ENCODE results near the gene PROM2. TPM values are rescaled to one million over a fixed set of nuclear protein-coding genes. Genes with fewer than 3 reads are reported as not detected.

The PROM2 gene
- total RNA-seq, 1 experiment from 2014 or later, result 64.2 TPM

DNA sequence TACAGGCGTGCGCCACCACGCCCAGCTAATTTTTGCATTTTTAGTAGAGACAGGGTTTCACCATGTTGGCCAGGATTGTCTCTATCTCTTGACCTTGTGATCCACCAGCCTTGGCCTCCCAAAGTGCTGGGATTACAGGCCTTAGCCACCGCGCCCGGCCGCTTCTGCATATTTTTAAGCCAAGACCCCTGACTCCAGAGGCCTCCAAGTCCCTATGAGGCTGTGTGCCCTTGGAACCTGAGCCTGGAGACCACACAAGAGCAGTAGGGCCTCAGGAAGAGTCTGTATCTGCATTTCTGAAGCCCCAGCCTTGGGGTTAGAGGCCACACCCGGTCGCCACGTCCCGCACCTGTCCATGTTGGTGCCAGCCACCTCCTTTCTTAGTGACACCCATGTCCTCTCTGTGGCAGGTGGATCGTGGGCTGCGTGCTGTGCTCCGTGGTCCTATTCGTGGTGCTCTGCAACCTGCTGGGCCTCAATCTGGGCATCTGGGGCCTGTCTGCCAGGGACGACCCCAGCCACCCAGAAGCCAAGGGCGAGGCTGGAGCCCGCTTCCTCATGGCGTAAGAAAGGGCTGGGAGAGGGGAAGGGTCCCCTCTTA, 5.3 kb downstream of the PROM2 start:
- H2AFZ ChIP-seq (ENCODE audit: low read length), result no peak overlapping the region
- intact Hi-C loops (cut with micrococcal nuclease), result loop anchor here (2.0 kb wide), 1 partner anchor 13 kb away; no protein-coding TSS in a partner anchor
- H3K9me2 ChIP-seq (replicated peaks; ENCODE audit: low read length), result no peaks in the 10 kb centered on the region
- ChIA-PET CTCF (no interaction called here), POLR2A (ENCODE audit: unreplicated experiment) (no interaction called here)
- H3K9me3 ChIP-seq (ENCODE audit: low read length), result no peaks in the 10 kb centered on the region
- peaks cover 47% of the 10 kb centered on the region for H3K79me2 ChIP-seq (ENCODE audit: low read length)
- no peak overlapping the region for H3K9ac ChIP-seq (ENCODE audit: low read length)
- no peaks in the 10 kb centered on the region for H4K20me1 ChIP-seq (ENCODE audit: low read length)
- ATAC-seq (no peak), DNase-seq (no peak)
- H3K27ac ChIP-seq (ENCODE audit: low read length), result no peak overlapping the region
- H3K27me3 ChIP-seq (ENCODE audit: low read length), result no peaks in the 10 kb centered on the region
- H3F3A ChIP-seq (ENCODE audit: low read length, unreplicated experiment), result no peaks in the 10 kb centered on the region
- no peak overlapping the region for H3K4me3 ChIP-seq (ENCODE audit: low read length)
- BruUV-seq (replicated peaks), result no TSS peak
- H3K4me2 ChIP-seq (ENCODE audit: low read length), result no peak overlapping the region
- H3K36me3 ChIP-seq (ENCODE audit: low read depth, low read length), result peaks cover 39% of the 10 kb centered on the region
- TF ChIP-seq, protein P1, sequence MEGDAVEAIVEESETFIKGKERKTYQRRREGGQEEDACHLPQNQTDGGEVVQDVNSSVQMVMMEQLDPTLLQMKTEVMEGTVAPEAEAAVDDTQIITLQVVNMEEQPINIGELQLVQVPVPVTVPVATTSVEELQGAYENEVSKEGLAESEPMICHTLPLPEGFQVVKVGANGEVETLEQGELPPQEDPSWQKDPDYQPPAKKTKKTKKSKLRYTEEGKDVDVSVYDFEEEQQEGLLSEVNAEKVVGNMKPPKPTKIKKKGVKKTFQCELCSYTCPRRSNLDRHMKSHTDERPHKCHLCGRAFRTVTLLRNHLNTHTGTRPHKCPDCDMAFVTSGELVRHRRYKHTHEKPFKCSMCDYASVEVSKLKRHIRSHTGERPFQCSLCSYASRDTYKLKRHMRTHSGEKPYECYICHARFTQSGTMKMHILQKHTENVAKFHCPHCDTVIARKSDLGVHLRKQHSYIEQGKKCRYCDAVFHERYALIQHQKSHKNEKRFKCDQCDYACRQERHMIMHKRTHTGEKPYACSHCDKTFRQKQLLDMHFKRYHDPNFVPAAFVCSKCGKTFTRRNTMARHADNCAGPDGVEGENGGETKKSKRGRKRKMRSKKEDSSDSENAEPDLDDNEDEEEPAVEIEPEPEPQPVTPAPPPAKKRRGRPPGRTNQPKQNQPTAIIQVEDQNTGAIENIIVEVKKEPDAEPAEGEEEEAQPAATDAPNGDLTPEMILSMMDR (conservative IDR thresholded peaks at IDR 0.05; ENCODE audit: low read depth, low read length), result no peak
- TF ChIP-seq EZH2phosphoT487 (IDR thresholded peaks at IDR 0.05; ENCODE audit: borderline replicate concordance, low read length), result no peak
- no peak for TF ChIP-seq EZH2 (IDR thresholded peaks at IDR 0.05; ENCODE audit: low read length, unreplicated experiment)
- H3K4me1 ChIP-seq (ENCODE audit: insufficient read depth, low read length), result peaks cover 43% of the 10 kb centered on the region

DNA sequence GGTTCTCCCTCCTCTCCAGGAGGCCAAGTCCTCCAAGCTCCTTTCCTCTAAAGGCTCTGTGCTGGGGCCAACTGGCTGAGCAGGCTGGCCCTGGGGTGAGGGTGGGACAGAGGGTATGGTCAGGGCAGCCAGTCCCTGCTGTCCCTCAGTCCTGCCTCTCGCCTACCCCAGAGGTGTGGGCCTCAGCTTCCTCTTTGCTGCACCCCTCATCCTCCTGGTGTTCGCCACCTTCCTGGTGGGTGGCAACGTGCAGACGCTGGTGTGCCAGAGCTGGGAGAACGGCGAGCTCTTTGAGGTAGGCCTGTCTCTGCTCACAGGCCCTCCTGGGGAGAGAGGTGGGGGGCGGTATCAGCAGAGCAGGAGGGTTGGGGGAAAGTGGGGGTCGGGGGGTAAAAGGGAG, 6.8 kb downstream of the PROM2 start:
- TF ChIP-seq EZH2 (IDR thresholded peaks at IDR 0.05; ENCODE audit: low read length, unreplicated experiment), result no peak
- TF ChIP-seq, protein P1 (conservative IDR thresholded peaks at IDR 0.05; ENCODE audit: low read depth, low read length), result no peak
- TF ChIP-seq EZH2phosphoT487 (IDR thresholded peaks at IDR 0.05; ENCODE audit: borderline replicate concordance, low read length), result no peak
- H3K9me2 ChIP-seq (replicated peaks; ENCODE audit: low read length), result no peaks in the 10 kb centered on the region

DNA sequence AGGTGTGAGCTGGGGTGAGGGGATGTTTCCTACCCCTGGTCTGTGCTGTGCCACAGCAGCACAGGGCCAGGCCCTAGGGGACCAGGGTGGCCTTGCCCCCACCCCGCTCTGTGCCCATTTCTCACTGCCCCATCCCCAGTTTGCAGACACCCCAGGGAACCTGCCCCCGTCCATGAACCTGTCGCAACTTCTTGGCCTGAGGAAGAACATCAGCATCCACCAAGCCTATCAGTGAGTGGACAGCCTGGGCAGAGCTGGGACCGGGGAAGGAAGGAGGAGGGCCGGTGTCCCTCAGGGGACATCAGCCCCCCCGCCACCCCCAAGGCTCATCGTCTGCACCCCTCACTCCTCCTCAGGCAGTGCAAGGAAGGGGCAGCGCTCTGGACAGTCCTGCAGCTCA, 7.5 kb downstream of the PROM2 start:
- H3K4me2 ChIP-seq (ENCODE audit: low read length), result no peak overlapping the region
- DNase-seq, result no peak
- CTCF ChIA-PET, result no interaction called here
- no peak overlapping the region for H3K9ac ChIP-seq (ENCODE audit: low read length)
- POLR2A ChIA-PET (ENCODE audit: unreplicated experiment), result no interaction called here
- no peak overlapping the region for H3K27ac ChIP-seq (ENCODE audit: low read length)
- no peak overlapping the region for H2AFZ ChIP-seq (ENCODE audit: low read length)
- BruUV-seq (replicated peaks), result no TSS peak
- ATAC-seq, result no peak
- H3K9me3 ChIP-seq (ENCODE audit: low read length), result no peaks in the 10 kb centered on the region
- H3K4me3 ChIP-seq (ENCODE audit: low read length), result no peak overlapping the region
- intact Hi-C loops (cut with micrococcal nuclease), result no loop called here
- peaks cover 39% of the 10 kb centered on the region for H3K36me3 ChIP-seq (ENCODE audit: low read depth, low read length)
- no peaks in the 10 kb centered on the region for H3K27me3 ChIP-seq (ENCODE audit: low read length)
- no peaks in the 10 kb centered on the region for H3F3A ChIP-seq (ENCODE audit: low read length, unreplicated experiment)
- peaks cover 25% of the 10 kb centered on the region for H3K79me2 ChIP-seq (ENCODE audit: low read length)
- H4K20me1 ChIP-seq (ENCODE audit: low read length), result no peaks in the 10 kb centered on the region
- H3K4me1 ChIP-seq (ENCODE audit: insufficient read depth, low read length), result peaks cover 20% of the 10 kb centered on the region
- H3K9me2 ChIP-seq (replicated peaks; ENCODE audit: low read length), result no peaks in the 10 kb centered on the region
- TF ChIP-seq EZH2 (IDR thresholded peaks at IDR 0.05; ENCODE audit: low read length, unreplicated experiment) (no peak), EZH2phosphoT487 (IDR thresholded peaks at IDR 0.05; ENCODE audit: borderline replicate concordance, low read length) (no peak)
- TF ChIP-seq, protein P1 (conservative IDR thresholded peaks at IDR 0.05; ENCODE audit: low read depth, low read length), result no peak

More for the DNA sequence above, 6.8 kb downstream of the PROM2 start:
- ATAC-seq, result no peak
- Histone ChIP-seq H3K4me2 (ENCODE audit: low read length) (no peak overlapping the region), H4K20me1 (ENCODE audit: low read length) (no peaks in the 10 kb centered on the region), H3F3A (ENCODE audit: low read length, unreplicated experiment) (no peaks in the 10 kb centered on the region), H2AFZ (ENCODE audit: low read length) (no peak overlapping the region), H3K9me3 (ENCODE audit: low read length) (no peaks in the 10 kb centered on the region), H3K79me2 (ENCODE audit: low read length) (peaks cover 32% of the 10 kb centered on the region), H3K27ac (ENCODE audit: low read length) (no peak overlapping the region), H3K9ac (ENCODE audit: low read length) (no peak overlapping the region), H3K4me1 (ENCODE audit: insufficient read depth, low read length) (peaks cover 28% of the 10 kb centered on the region), H3K36me3 (ENCODE audit: low read depth, low read length) (peaks cover 39% of the 10 kb centered on the region), H3K27me3 (ENCODE audit: low read length) (no peaks in the 10 kb centered on the region), H3K4me3 (ENCODE audit: low read length) (no peak overlapping the region)
- intact Hi-C loops (cut with micrococcal nuclease), result no loop called here
- DNase-seq, result no peak
- CTCF ChIA-PET, result no interaction called here
- POLR2A ChIA-PET (ENCODE audit: unreplicated experiment), result no interaction called here
- BruUV-seq (replicated peaks), result no TSS peak

Data from PC-3 (cell line).